ENCODE data around the gene KCNAB1. TPM values are rescaled to one million over a fixed set of nuclear protein-coding genes. Genes with fewer than 3 reads are reported as not detected.

KCNAB1 gene
- total and polyA plus RNA-seq, 2 of the 8 experiments (the other 6 are each of a cell fraction or from before 2014, with no cell fraction given) = 0.51 to 2.3 TPM

- TF ChIP-seq ATF2 (IDR thresholded peaks at IDR 0.05; ENCODE audit: low read length) (no peak), NRF1 (IDR thresholded peaks at IDR 0.05; ENCODE audit: low read depth, low read length) (no peak), EZH2 (IDR thresholded peaks at IDR 0.05; ENCODE audit: low read depth, low read length, severe bottlenecking) (no peak)
- TF ChIP-seq, protein P1, sequence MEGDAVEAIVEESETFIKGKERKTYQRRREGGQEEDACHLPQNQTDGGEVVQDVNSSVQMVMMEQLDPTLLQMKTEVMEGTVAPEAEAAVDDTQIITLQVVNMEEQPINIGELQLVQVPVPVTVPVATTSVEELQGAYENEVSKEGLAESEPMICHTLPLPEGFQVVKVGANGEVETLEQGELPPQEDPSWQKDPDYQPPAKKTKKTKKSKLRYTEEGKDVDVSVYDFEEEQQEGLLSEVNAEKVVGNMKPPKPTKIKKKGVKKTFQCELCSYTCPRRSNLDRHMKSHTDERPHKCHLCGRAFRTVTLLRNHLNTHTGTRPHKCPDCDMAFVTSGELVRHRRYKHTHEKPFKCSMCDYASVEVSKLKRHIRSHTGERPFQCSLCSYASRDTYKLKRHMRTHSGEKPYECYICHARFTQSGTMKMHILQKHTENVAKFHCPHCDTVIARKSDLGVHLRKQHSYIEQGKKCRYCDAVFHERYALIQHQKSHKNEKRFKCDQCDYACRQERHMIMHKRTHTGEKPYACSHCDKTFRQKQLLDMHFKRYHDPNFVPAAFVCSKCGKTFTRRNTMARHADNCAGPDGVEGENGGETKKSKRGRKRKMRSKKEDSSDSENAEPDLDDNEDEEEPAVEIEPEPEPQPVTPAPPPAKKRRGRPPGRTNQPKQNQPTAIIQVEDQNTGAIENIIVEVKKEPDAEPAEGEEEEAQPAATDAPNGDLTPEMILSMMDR (IDR thresholded peaks at IDR 0.05; ENCODE audit: control extremely low read depth in 1 of 3, insufficient read depth in 1 of 3, low read depth in 1 of 3, low read length in 3 of 3) = no peak
Measured at GRCh38 chr3:156433138-156433537, 312.8 kb downstream of the KCNAB1 start (continued).

Measured in H1 (cell line).